SU-DHL-6 (cell line): Measurements from ENCODE around the gene VCAN.

Experiments used
- H2AFZ ChIP-seq: fragments of 200-600 bp; sonication (generic); 2 replicates; pipeline ENCODE4 v1.6.1; 2014; ENCODE audit warnings: low read depth, mild to moderate bottlenecking, moderate library complexity, mixed read lengths, antibody characterized with exemption, low read length; ENCODE audit not compliant: severe bottlenecking
- H3F3A ChIP-seq: fragments of 200-600 bp; shearing (Covaris generic); 2 replicates; pipeline ENCODE4 v1.6.0; 2016; ENCODE audit warnings: antibody characterized with exemption, mild to moderate bottlenecking; ENCODE audit not compliant: insufficient read depth
- H3K27ac ChIP-seq: fragments of 200-600 bp; sonication (generic); 2 replicates; pipeline ENCODE4 v1.5.1; 2016; ENCODE audit warnings: low read depth, mild to moderate bottlenecking, low read length, moderate library complexity, mixed read lengths
- H3K27me3 ChIP-seq: fragments of 200-600 bp; sonication (generic), shearing (Covaris generic); 2 replicates; pipeline ENCODE4 v1.6.0; 2014; ENCODE audit warnings: mild to moderate bottlenecking, low read length
- H3K36me3 ChIP-seq: fragments of 200-600 bp; sonication (generic); 2 replicates; pipeline ENCODE4 v1.6.1; 2014; ENCODE audit warnings: mild to moderate bottlenecking, low read length, mixed read lengths
- H3K4me2 ChIP-seq: fragments of 300-600, 200-600 bp; shearing (Covaris generic), sonication (generic); 2 replicates; pipeline ENCODE4 v1.6.0; 2014; ENCODE audit warnings: low read length, low read depth, mild to moderate bottlenecking; ENCODE audit not compliant: poor library complexity, severe bottlenecking
- H3K4me3 ChIP-seq: fragments of 200-600 bp; sonication (generic); 2 replicates; pipeline ENCODE4 v1.5.1; 2014; ENCODE audit warnings: antibody characterized with exemption, low read length, mild to moderate bottlenecking, mixed read lengths; ENCODE audit not compliant: insufficient read depth, poor library complexity, severe bottlenecking
- H3K79me2 ChIP-seq: fragments of 200-600 bp; sonication (generic); 2 replicates; pipeline ENCODE4 v1.6.1; 2014; ENCODE audit warnings: mild to moderate bottlenecking, low read length, moderate library complexity; ENCODE audit not compliant: insufficient read depth
- H3K9ac ChIP-seq: fragments of 200-600 bp; sonication (generic); 2 replicates; pipeline ENCODE4 v1.7.0; 2014; ENCODE audit warnings: mild to moderate bottlenecking, low read length
- H3K9me2 ChIP-seq: fragments of 200-600 bp; sonication (generic); replicated peaks from 2 replicates; pipeline ENCODE4 v1.6.1; 2014; ENCODE audit warnings: low read length; ENCODE audit not compliant: insufficient read depth
- H3K9me3 ChIP-seq: fragments of 200-600 bp; sonication (generic); 2 replicates; pipeline ENCODE4 v1.6.1; 2014; ENCODE audit warnings: low read length, mixed read lengths; ENCODE audit not compliant: insufficient read depth
- H4K20me1 ChIP-seq: fragments of 200-600 bp; sonication (generic); 2 replicates; pipeline ENCODE4 v1.6.1; 2014; ENCODE audit warnings: low read depth, mild to moderate bottlenecking, antibody characterized with exemption, low read length, moderate library complexity, mixed read lengths
- CTCF ChIP-seq: fragments of 200-600 bp; sonication (generic); IDR thresholded peaks from one replicate; pipeline ENCODE4 v1.5.1; 2017; ENCODE audit warnings: antibody characterized with exemption, mild to moderate bottlenecking, low read length, moderate library complexity; ENCODE audit not compliant: insufficient read depth, poor library complexity, severe bottlenecking
- EZH2phosphoT487 ChIP-seq: fragments of 200-600 bp; sonication (generic), shearing (Covaris generic); conservative IDR thresholded peaks from 2 replicates; pipeline ENCODE4 v1.6.1; 2018; ENCODE audit warnings: mild to moderate bottlenecking, antibody characterized with exemption, low read length, moderate library complexity, mixed read lengths

Gene VCAN

GRCh38 chr5:83472213-83472507, 616 bp downstream of the VCAN start:
- H3K9me2 ChIP-seq = no peaks in the 10 kb centered on the region
- H3K27me3 ChIP-seq = peaks cover 4% of the 10 kb centered on the region; the same call in 1 of the 2 replicates
- no peak for TF ChIP-seq CTCF
- TF ChIP-seq EZH2phosphoT487 = no peak
- H3K27ac ChIP-seq = no peak overlapping the region
- no peak overlapping the region for H2AFZ ChIP-seq
- no peaks in the 10 kb centered on the region for H3K79me2 ChIP-seq
- H3K36me3 ChIP-seq = no peaks in the 10 kb centered on the region
- no peak overlapping the region for H3K4me3 ChIP-seq
- no peak overlapping the region for H3K9ac ChIP-seq
- H3K9me3 ChIP-seq = no peaks in the 10 kb centered on the region
- H3F3A ChIP-seq = no peaks in the 10 kb centered on the region
- peak overlapping the region; percentile 48 for H3K4me2 ChIP-seq
- H4K20me1 ChIP-seq = no peaks in the 10 kb centered on the region

GRCh38 chr5:83472508-83473345, 1.2 kb downstream of the VCAN start:
- H4K20me1 ChIP-seq = no peaks in the 10 kb centered on the region
- peaks cover 4% of the 10 kb centered on the region; the same call in 1 of the 2 replicates for H3K27me3 ChIP-seq
- H3K79me2 ChIP-seq = no peaks in the 10 kb centered on the region
- no peaks in the 10 kb centered on the region for H3F3A ChIP-seq
- no peaks in the 10 kb centered on the region for H3K36me3 ChIP-seq
- no peak overlapping the region for H3K9ac ChIP-seq
- H3K9me3 ChIP-seq = no peaks in the 10 kb centered on the region
- H3K27ac ChIP-seq = no peak overlapping the region
- no peaks in the 10 kb centered on the region for H3K9me2 ChIP-seq
- H3K4me2 ChIP-seq = peak overlapping the region; percentile 48
- no peak for TF ChIP-seq CTCF
- no peak for TF ChIP-seq EZH2phosphoT487
- no peak overlapping the region for H3K4me3 ChIP-seq
- H2AFZ ChIP-seq = no peak overlapping the region

GRCh38 chr5:83473346-83474160, 2.0 kb downstream of the VCAN start:
- no peak overlapping the region for H3K9ac ChIP-seq
- no peaks in the 10 kb centered on the region for H3F3A ChIP-seq
- no peaks in the 10 kb centered on the region for H3K9me3 ChIP-seq
- peak overlapping the region; percentile 40 for H3K4me3 ChIP-seq
- H3K27me3 ChIP-seq = no peaks in the 10 kb centered on the region
- peak overlapping the region; percentile 42 for H2AFZ ChIP-seq
- H3K4me2 ChIP-seq = peak overlapping the region; percentile 48
- no peaks in the 10 kb centered on the region for H3K79me2 ChIP-seq
- H4K20me1 ChIP-seq = no peaks in the 10 kb centered on the region
- TF ChIP-seq EZH2phosphoT487 (no peak), CTCF (peak; percentile 49)
- H3K36me3 ChIP-seq = no peaks in the 10 kb centered on the region
- H3K9me2 ChIP-seq = no peaks in the 10 kb centered on the region
- no peak overlapping the region for H3K27ac ChIP-seq
